Stimulated activated CD8-positive, alpha-beta memory T cell treated with anti-CD3 and anti-CD28 coated beads, Interleukin-4, amount 100 ng/mL, for 4 hours (primary cell): ENCODE data around the gene GPC4.
"Not testable (repeated sequence)": the region's sequence is repeated elsewhere in the genome, so short reads cannot be mapped to it uniquely, and the experiment has no call there.

Experiments
- DNase-seq, 2 donors: peaks; one replicate each; pipeline ENCODE4 v3.0.0-alpha.2; 2020; ENCODE audit warnings: low read depth in 2 of 2, low spot score in 1 of 2

Gene GPC4

GRCh38 chrX:133369065-133369464, 46.2 kb downstream of the GPC4 start:
- DNase-seq = no peak

- DNase-seq = no peak
Observed at GRCh38 chrX:133366735-133367134, 48.6 kb downstream of the GPC4 start.

- no peak for DNase-seq
Observed at GRCh38 chrX:133365871-133366611, 49.2 kb downstream of the GPC4 start.

- DNase-seq = no peak
Observed at GRCh38 chrX:133364865-133365264, 50.4 kb downstream of the GPC4 start.

GRCh38 chrX:133364196-133364595, 51.1 kb downstream of the GPC4 start:
- no peak for DNase-seq

- no peak for DNase-seq
Observed at GRCh38 chrX:133362538-133362937, 52.8 kb downstream of the GPC4 start.

- no peak for DNase-seq
Observed at GRCh38 chrX:133359466-133359865, 55.8 kb downstream of the GPC4 start.

- DNase-seq = no peak
Observed at GRCh38 chrX:133353233-133353632, 62.1 kb downstream of the GPC4 start.

- no peak for DNase-seq
Observed at GRCh38 chrX:133350751-133351150, 64.5 kb downstream of the GPC4 start.

- DNase-seq = no peak
Observed at GRCh38 chrX:133346026-133346425, 69.3 kb downstream of the GPC4 start.

- no peak for DNase-seq
Observed at GRCh38 chrX:133339566-133339965, 75.7 kb downstream of the GPC4 start.

- DNase-seq = no peak
Observed at GRCh38 chrX:133337250-133337649, 78.0 kb downstream of the GPC4 start.

- no peak for DNase-seq
Observed at GRCh38 chrX:133335027-133335426, 80.3 kb downstream of the GPC4 start.

GRCh38 chrX:133333154-133333750, 82.0 kb downstream of the GPC4 start:
- DNase-seq = no peak

- no peak for DNase-seq
Observed at GRCh38 chrX:133332737-133333136, 82.6 kb downstream of the GPC4 start.

- DNase-seq = no peak
Observed at GRCh38 chrX:133330956-133331355, 84.3 kb downstream of the GPC4 start.

- no peak for DNase-seq
Observed at GRCh38 chrX:133325422-133325821, 89.9 kb downstream of the GPC4 start.

- no peak for DNase-seq
Observed at GRCh38 chrX:133323431-133323830, 91.9 kb downstream of the GPC4 start.

- not testable (repeated sequence) for DNase-seq
Observed at GRCh38 chrX:133322269-133322668, 93.0 kb downstream of the GPC4 start.

- DNase-seq = no peak
Observed at GRCh38 chrX:133321451-133321850, 93.8 kb downstream of the GPC4 start.

GRCh38 chrX:133314281-133314680, 101.0 kb downstream of the GPC4 start:
- DNase-seq = no peak

GRCh38 chrX:133308499-133308897, 106.8 kb downstream of the GPC4 start:
- no peak for DNase-seq
